HG03095 (cell line): Measurements from ENCODE around the gene MESD.
"Not testable (repeated sequence)": the region's sequence is repeated elsewhere in the genome, so short reads cannot be mapped to it uniquely, and the experiment has no call there.

ENCODE experiments used
- ATAC-seq: cut with Tn5 transposase; IDR thresholded peaks from one replicate; pipeline ENCODE4 v1.9.1; 2021; ENCODE audit warnings: moderate library complexity; ENCODE audit not compliant: unreplicated experiment

MESD gene

DNA sequence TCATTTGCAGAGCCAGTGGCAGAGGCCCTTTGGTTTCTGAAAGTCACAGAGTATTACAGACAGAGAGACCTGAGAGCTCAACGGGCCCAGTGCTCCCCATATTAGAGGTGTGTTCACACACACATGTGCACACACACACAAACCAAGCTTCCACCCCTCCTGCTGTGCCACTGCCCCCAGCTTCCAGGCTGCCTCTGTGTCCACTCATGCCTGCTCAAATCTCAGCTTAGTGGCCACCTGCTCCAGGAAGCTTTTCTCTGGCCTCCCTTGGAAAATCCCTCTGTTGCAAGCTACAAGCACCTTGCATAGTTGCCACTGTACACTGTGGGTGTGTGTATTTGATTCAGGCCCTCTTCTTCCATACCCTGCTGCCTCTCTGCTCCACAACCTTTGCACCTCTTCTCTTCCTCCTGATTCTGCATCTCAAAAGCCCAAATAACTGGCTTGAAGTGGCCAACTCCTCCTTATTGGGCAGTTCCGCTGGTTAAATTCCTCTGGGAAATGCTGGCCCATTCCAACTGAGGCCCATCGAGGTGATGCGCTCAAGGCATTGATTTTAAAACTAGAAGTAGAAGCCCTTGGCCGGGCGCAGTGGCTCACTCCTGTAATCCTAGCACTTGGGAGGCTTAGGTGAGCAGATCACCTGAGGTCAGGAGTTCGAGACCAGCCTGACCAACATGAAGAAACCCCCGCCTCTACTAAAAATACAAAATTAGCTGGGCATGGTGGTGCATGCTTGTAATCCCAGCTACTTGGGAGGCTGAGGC is 23.0 kb downstream of the MESD start:
- no peak for ATAC-seq

DNA sequence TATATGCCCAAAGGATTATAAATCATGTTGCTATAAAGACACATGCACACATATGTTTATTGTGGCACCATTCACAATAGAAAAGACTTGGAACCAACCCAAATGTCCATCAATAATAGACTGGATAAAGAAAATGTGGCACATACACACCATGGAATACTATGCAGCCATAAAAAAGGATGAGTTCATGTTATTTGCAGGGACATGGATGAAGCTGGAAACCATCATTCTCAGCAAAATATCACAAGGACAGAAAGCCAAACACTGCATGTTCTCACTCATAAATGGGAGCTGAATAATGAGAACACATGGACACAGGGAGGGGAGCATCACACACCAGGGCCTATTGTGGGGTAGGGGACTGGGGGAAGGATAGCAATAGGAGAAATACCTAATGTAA is 24.2 kb downstream of the MESD start:
- not testable (repeated sequence) for ATAC-seq

DNA sequence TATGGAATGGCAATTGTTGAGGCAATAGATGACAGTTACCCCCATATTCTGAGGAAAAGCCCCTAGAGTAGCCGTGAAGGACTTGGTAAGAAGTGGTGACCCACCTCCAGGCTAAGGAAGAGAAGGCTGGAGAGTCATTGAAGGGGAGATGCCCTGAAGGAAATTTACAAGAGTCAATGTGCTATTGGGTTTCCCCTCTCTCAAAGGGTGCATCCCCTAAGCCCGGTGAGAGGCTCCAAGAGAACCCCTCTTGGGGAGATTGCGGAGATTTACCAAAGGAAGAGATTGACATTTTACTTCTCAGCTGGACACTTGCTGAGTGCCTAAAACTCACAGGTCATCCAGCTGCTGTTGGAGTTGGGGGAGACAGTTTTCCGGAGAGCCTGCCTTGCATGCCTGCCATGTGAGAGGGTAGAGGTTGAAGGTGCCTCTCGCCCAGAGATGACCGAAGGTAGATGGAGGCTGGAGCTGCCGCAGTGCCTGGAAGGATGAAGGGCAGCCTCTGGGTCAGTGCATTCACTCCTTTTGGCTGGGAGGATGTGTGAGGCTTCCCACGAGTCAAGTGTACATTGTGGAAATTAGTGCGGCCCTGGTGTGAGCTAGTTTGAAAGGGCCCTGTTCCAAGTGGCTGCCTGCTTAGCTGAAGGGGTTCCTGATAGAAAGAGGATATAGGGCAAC is 30.7 kb downstream of the MESD start:
- no peak for ATAC-seq

DNA sequence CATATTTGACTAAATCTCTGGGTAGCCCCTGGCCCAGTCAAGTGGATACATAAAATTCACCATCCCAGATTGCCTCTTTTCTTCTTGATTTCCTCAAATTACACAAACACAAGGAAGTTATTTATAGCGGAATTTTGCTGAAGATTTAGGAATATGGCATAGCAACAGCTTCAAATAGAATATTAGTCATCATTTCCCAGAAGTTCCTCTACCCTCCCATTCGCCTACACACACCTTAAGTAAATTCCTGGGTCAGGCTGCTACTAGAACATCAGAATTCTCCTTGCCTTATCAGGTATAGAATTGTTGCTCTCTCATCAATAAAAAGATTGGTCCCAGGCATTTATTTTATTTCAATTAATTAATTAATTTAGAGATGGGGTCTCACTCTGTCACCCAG is 31.6 kb downstream of the MESD start:
- ATAC-seq, result no peak

DNA sequence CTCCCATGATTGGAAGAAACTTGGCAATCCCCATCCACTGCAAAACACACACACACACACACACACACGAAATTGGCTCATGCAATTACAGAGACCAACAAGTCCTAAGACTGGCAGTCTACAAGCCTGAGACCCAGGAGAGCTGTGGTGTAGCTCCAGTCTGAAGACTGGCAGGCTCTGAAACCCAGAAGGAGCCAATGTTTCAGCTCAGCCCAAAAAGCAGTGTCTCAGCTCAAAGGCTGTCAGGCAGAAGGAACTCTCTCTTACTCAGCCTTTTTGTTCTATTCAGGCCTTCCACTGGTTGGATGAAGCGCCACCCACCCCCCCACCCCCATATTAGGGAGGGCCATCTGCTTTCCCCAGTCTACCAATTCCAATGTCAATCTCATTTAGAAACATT is 32.1 kb downstream of the MESD start:
- ATAC-seq, result no peak

DNA sequence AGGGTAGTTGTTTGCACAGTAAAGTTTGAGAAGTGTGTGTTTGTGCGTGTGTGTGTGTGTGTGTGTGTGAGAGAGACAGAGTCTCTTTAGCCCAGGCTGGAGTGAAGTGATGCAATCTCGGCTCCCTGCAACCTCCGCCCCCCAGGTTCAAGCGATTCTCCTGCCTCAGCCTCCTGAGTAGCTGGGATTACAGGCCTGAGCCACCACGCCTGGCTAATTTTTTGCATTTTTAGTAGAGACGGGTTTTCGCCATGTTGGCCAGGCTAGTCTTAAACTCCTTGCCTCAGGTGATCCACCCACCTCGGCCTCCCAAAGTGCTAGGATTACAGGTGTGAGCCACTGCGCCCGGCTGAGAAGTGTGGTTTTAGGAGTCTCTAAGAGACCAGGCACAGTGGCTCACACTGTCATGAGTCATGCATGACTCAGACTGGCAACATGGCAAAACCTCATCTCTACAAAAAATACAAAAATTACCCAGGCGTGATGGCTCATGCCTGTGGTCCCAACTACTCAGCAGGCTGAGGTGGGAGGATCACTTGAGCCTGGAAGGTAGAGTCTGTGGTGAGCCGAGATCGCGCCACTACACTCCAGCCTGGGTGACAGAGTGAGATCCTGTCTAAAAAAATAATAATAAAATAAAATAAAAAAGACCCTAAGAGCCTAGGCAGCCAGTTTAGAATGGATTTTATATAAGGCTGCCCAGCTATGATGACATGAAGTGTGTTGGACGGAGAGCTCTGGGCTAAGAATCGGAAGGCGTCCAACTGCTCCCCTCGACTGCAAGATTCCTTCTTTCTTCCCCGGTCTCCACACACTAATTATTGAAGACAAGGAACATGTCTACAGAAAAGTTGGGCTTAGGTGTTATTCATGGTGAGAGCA is 33.8 kb downstream of the MESD start:
- ATAC-seq, result not testable (repeated sequence)

DNA sequence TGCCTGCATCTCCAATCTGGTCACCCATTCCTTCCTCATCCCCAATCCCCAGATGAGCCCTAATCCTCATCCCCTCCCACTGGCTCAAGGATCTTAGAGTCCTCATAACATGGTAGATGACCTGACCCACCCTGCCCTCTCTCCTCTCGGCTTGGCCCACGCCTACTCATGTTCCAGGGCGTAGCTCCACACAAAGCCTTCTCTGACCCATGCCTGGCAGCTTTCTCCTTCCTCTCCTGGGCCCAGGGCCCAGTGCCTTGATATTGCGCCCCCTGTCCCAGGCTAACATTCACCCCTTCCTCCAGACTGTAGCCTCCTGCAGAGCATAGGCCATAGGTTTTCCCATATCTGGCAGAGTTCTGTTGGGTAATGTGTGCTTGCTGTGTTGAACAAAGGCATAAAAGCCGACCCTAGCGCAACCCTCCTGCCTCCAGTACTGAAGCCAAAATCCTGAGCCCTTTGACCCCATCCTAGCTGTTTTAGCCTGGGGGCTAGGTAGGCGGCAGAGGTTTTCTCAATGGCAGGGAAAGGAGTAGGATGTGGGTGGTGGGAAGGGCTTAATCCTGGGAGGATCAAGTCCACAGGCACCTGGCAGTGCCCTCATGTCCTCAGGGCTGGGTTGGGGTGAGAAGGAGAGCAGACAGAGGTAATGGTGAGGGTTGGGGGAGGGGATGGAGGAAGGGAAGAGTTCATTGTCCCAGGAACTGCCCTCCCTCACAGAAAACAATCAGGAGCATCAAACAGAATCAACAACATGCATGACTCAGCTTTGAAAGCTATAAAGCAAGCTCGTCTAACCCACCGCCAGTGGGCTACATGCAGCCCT is 35.5 kb downstream of the MESD start:
- no peak for ATAC-seq

DNA sequence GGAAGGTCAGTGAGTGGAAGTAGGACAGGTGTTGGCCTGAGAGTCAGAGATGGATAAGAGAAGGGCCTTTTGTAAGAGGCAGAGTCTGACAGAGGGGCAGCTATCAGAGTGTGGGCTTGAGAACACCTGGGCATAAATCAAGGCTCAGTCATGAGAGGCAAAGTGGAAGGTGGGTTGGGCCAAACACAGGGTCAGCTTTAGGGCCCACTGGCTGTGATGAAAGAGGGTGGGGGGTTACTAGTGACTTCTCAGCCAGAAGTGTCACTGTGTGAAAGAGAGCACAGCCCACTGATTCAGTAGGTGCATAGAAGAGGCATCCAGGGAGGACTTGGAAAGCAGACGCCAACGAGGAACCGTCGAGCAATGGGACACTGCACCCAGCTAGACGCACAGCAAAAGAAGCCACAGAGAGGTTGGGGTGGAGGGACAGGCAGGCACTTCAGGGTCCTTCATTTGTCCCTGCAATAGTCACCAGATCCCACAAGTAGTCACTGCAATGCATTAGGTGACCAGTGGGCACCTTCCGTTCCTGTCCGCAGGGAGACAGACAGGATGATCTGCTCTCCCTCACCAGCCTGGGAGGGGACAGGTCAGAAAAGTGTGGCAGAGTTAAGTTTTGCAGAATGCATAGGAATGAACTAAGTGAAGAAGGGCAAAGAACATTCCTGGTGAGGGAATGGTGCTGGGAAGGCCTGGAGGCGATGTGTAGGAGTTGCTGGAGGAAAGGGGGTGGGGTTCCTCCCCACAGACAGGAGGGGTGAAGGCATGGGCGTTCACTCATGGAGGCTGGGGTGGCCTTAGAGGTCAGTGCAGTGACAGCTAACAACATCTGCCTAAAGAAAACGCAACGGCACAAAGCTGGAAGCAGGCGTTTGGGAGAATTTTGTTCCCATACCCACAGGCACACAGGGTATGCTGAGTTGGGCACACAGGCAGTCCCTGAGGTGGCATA is 36.3 kb downstream of the MESD start:
- no peak for ATAC-seq

DNA sequence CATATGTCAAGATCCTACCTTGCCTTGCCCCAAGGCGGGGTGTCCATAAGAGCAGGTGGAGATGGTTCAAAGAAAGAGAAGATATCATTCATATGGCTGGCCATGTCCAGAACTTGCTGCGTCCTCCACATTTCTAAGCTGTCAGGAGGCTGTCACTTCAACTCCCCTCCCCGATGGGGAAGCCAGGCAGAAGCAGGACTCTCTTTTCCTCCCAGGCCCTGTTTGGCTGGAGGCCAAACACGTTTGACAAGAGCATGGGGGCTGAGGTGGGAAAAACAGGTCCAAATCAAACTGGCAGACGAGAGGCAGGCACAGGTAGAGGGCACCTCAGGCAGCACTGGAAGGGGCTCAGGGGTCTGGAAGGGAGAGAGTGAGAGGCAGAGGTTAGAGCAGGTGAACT is 37.7 kb downstream of the MESD start:
- ATAC-seq, result no peak

DNA sequence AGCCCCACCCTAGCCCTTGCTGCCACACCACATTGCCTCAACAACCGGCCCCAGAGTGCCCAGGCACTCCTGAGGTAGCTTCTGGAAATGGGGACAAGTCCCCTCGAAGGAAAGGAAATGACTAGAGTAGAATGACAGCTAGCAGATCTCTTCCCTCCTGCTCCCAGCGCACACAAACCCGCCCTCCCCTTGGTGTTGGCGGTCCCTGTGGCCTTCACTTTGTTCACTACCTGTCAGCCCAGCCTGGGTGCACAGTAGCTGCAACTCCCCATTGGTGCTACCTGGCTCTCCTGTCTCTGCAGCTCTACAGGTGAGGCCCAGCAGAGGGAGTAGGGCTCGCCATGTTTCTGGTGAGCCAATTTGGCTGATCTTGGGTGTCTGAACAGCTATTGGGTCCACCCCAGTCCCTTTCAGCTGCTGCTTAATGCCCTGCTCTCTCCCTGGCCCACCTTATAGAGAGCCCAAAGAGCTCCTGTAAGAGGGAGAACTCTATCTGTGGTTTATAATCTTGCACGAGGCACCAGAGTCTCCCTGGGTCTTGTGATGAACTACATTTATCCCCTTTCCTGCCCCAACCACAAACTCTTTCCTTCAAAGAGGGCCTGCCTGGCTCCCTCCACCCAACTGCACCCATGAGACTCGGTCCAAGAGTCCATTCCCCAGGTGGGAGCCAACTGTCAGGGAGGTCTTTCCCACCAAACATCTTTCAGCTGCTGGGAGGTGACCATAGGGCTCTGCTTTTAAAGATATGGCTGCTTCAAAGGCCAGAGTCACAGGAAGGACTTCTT is 39.1 kb downstream of the MESD start:
- no peak for ATAC-seq

DNA sequence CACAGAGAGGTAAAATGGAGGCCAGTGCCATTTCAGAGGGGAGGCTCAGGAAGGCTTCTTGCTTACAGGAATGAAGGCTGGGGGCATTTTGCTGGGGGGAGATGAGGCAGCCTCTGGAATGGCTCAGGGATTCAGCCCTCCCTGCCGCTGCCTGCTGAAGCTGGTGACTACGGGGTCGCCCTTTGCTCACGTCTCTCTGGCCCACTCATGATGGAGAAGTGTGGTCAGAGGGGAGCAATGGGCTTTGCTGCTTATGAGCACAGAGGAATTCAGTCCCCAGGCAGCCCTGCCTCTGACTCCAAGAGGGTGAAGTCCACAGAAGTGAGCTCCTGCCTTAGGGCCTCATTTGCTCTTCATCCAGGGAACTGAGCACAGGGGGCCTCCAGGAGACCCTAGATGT is 39.9 kb downstream of the MESD start:
- no peak for ATAC-seq

DNA sequence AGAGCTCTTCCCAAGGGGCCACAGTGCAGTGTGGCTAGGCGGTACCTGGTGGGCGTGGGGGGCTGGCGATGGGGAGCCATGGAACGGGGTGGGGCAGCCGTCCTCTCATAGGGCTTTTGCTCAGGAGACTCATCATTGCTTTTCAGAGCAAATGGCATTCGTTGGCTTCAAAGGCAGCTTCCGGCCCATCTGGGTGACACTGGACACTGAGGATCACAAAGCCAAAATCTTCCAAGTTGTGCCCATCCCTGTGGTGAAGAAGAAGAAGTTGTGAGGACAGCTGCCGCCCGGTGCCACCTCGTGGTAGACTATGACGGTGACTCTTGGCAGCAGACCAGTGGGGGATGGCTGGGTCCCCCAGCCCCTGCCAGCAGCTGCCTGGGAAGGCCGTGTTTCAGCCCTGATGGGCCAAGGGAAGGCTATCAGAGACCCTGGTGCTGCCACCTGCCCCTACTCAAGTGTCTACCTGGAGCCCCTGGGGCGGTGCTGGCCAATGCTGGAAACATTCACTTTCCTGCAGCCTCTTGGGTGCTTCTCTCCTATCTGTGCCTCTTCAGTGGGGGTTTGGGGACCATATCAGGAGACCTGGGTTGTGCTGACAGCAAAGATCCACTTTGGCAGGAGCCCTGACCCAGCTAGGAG is 40.8 kb downstream of the MESD start:
- ATAC-seq, result no peak

DNA sequence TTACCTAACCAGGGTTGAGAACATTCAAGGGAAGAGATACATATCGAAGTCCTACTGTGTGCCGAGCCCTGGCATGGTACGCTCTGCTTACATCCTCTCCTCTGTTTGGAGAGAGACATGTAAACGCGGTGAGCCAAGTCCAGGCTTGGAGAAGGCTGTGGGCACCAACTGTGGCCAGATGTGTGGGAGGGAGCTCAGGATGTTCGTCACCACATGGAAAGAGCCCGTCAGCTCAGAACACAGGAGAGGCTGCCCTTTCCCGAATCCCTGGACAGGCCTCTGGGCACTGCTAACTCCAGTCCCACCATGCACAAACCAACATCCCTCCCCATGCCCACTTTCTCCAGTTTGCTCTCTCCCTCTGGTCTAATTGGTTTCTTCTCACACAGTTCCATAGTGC is 43.0 kb downstream of the MESD start:
- ATAC-seq, result no peak

DNA sequence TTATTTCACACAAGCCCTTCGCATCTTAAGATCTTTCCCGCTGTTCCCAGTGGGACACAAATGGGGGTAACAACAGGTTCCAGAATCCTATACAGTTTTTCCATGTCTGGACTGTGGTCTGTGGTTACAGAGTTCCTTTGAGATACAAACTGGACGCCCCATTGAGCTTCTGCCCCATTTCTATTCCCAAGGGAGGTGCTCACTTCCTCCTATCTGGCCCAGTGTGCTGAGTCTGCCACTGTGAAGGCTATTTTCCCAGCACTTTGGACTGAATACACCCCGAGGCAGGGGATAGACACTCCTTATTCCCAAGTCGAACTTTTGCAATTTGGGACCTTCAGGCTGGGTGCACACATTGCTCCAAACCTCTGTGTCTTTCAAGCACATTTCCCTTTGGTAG is 44.0 kb downstream of the MESD start:
- ATAC-seq, result no peak

DNA sequence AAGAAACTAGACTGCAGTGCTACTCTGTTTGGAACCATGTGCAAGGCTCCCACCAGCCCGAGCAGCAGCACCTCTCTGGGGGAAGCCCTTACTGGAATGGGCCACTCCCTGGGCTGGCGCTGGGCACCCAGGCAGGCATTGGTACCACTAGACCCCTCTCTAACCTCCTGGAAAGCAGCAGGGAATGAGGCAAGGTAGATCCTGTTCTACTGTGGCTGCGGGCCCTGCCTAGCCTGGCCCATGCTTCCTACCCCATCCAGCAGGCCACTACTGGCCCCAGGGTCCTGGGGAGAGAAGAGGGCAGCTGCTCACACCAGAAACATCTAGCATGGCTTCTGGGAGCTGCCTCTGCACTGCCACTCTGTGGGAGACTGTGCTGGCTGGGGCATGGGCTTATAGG is 44.8 kb downstream of the MESD start:
- ATAC-seq, result no peak

DNA sequence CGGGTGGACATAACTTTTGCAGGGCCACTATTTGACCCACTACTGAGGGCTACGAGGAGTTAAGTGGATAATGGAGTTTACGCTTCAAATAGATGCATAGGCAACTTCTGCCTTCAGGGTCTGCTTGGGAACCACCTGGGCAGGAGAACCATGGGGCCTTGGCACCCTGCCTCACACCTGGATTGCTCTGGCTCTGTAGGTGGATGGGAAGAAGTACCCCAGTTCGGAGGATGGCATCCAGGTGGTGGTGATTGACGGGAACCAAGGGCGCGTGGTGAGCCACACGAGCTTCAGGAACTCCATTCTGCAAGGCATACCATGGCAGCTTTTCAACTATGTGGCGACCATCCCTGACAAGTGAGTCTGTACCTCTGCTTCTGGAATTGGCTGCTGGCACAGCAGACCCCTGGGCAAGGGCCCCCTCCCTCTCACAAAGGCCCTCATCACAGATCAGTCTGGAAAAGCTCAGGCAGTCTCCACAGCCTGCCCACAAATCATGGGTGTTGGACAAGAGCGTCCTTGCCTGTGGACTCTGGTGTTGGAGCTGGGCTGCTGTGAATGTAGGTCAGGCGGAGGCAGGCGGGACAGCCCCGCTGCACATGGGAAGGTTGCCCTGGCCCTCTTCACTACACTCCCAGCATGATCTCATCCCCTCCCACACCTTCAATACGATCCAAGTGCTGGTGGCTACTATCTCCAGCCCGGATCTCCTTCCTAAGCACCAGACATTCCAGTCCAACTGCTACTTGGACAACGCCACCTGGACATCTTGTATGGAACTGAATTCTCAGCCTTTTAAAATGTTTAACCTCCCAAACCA is 46.7 kb downstream of the MESD start:
- ATAC-seq, result no peak

DNA sequence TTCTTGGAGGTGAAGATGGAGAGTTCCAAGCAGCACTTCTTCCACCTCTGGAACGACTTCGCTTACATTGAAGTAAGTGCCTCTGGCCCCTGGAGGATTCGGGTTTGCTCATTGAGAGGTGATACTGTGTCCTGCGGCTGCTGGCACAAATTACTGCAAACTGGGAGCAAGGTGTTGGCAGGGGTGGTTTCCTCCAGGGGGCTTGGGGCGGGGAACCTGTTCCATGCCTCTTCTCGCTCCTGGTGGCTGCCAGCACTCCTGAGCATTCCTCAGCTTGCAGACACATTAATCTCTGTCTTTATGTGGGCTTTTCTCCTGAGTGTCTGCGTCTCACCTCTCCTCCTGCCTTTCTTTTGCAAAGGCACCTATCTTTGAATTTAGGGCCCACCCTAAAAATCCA is 47.4 kb downstream of the MESD start:
- ATAC-seq, result no peak

DNA sequence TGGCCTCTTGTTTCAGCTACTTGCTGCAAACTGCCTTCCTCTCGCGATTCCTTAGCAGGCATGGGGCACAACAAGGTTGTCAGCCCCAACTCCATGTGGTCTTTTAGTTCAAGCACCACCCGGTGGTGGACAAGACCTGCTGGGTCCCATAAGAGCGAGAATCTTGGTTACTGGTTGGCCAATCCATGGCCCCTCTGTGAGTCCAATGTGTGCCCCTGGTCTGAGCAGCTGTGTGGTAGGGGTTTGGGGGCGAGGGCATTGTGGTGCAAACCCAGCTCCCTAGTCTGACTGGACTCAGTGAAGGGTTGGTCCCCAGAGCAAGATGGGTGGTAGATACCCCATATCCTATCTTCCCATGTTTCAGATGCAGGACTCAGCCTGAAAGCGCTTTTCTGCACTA is 48.8 kb downstream of the MESD start:
- no peak for ATAC-seq
